GM18519 (cell line): ENCODE data around the gene ST6GALNAC2.

Source experiments
- ATAC-seq: cut with Tn5 transposase; IDR thresholded peaks from one replicate; pipeline ENCODE4 v1.9.1; 2021; ENCODE audit warnings: mild to moderate bottlenecking, moderate library complexity; ENCODE audit not compliant: unreplicated experiment, low FRiP score

Gene ST6GALNAC2

DNA sequence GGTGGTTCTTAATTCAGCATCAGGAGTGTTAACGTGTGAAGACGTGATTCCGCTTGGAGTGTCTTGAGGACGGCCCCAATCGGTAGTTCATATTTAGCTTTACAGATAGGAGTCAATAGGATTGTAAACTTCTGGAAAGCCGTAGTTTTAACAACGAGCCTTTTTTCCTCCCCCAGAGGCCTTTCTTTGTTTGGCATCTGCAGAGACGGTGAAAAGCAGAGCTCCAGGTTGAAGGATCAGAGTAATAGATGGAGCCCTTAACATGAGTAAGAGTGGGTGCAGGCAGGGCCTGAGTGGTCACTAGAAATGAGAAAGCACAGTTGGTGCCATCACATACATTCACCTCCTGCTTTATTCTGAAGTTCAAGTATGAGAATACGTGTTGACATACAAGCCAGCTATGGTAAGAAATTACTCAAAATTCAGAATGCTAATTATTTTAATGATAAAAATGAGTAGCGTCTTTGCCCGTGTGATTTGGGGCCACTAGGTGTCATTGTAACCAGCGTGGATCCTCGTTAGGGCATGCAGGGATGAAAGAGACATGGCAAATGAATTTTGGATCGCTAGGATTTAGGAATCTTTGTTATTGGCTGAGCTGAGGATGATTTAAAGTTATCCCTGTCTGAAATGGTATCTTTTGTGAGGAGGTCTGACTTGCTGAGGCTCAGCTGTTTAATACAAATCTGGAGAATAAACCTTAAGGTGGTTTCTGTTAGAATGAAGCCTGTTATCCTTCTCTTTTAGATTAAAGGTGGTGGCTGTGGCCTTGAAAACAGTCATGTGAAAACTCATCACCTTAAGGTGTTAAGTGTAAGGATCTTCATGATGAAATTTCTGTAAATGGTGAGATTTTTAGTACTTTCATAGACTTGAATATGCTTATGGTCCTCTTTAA, 27.2 kb downstream of the ST6GALNAC2 start:
- no peak for ATAC-seq

DNA sequence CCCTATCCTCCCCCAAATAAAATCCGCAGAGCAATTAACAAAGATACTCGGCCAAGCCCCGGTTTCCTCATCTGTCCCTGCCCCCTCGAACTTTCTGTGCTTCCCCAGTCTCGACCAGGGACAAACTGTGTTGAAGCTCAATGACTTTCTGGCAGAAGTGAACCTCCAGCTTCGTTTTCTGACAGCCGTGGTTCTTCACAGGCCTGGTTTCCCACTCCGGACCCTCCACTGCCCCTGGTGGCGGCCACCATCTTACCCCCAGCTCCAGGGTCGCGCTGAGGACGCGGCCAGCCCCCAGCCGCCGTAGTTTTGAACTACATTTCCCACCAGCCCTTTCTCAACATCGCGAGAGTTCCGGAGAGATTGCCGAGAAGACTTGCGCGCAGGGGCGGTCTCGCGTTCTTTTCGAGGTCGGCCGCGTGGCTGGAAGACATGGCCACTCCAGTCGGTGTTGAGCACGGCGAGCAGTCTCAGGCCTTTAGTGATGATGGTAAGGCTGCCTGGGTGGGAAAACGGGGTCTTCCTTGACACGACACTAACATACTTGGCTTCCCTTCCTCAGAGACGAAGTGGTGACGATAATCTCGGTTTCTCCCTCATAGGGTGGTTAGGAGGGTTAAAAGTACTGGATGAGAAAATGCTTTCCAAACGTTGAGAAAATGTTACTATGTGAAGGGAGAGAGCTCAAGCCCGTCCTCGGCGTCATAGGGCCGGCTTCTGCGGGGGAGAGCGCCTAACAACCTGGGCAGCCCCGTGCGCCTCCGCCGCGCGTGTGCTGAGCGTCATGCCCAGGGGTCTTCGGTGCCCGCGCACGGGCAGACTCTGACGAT, 28.1 kb downstream of the ST6GALNAC2 start:
- peak; percentile 79 for ATAC-seq

DNA sequence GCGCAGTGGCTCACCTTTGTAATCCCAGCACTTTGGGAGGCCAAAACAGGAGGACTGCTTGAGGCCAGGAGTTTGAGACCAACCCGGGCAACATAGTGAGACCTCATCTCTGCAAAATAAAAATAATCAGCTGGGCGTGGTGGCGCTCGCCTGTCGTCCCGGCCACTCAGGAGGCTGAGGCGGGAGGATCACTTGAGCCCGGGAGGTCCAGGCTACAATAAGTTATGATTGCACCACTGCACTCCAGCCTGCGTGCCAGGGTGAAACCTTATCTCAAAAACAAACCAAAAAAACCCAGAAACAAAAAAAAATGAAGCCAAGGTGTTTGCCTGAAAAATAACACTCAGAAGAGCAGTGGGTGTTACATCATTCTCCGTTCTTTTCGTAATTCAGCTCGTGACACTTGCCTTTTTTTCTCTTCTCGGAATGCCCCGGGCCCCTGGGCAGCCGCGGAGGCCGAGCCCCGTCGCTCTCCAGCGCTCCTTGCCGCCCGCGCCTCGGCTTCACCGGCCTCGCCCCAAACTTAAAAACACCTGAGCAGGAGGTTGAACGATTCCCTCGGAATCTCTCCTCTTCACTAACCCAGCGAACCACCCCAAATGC, 28.8 kb downstream of the ST6GALNAC2 start:
- peak; percentile 11 for ATAC-seq

DNA sequence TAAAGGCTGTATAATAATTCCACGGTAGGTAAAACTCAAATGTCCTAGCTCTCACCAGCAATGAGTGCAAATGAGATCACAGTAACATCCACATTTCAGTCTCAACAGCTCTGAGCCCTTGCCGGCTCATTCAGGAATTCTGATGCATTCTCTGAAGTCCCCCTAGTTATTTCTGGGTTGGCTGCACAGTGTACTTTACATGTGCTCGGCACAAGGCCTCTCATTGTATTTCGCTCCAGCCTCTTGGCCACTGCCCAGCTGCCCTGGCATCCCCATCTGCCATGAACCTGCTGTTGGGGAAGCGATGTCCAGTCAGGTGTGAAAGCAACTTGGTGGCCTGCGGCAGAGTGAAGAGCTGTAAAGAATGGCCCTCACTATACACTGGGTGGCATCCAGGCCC, 31.5 kb downstream of the ST6GALNAC2 start:
- ATAC-seq, result no peak

DNA sequence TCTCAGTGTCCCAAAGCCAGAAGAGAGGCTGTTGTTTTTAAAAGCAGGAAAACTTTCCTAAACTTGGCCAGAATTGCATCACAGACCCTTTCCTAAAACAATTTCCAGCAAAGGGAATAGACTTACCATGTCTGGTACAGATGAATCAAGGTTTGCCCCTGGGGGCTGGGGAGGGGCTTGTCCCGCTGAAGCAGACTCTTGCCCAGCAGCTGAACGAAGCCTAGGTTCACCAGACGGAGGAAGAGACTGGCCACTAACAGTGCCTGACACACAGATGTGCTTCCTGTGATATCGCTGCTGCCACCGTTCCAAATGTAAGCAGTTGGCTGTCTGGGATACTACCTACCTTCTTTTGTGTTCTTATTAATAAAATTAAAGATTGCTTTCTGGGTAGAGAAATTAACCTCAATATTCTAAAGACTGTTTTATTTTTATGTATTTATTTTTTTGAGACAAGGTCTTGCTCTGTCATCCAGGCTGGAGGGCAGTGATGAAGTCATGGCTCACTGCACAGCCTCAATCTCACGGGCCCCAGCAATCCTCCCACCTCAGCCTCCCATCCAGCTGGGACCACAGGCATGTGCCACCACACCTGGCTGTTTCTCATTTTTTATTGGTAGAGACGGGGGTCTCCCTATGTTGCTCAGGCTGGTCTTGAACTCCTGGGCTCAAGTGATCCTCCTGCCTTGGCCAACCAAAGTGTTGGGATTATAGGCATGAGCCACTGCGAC, 32.3 kb downstream of the ST6GALNAC2 start:
- no peak for ATAC-seq

DNA sequence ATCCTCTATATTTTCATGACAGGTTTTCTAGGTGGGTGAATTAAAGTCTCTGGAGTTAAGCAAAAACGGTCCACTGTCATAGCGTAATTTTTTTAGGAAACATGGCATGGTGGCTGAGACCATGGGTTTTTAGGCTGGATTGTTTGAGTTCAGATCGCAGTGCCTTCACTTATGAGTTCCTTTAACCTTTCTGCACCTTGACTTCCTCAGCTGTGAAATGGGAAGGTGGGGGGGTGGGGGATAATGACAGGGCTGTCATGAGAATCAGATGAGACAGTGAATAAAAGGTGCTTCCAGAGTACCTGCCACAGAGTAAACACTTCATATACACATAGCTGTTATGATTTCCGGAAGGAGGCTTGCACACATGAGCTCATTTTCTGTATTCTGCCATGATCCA, 34.0 kb downstream of the ST6GALNAC2 start:
- ATAC-seq, result no peak

DNA sequence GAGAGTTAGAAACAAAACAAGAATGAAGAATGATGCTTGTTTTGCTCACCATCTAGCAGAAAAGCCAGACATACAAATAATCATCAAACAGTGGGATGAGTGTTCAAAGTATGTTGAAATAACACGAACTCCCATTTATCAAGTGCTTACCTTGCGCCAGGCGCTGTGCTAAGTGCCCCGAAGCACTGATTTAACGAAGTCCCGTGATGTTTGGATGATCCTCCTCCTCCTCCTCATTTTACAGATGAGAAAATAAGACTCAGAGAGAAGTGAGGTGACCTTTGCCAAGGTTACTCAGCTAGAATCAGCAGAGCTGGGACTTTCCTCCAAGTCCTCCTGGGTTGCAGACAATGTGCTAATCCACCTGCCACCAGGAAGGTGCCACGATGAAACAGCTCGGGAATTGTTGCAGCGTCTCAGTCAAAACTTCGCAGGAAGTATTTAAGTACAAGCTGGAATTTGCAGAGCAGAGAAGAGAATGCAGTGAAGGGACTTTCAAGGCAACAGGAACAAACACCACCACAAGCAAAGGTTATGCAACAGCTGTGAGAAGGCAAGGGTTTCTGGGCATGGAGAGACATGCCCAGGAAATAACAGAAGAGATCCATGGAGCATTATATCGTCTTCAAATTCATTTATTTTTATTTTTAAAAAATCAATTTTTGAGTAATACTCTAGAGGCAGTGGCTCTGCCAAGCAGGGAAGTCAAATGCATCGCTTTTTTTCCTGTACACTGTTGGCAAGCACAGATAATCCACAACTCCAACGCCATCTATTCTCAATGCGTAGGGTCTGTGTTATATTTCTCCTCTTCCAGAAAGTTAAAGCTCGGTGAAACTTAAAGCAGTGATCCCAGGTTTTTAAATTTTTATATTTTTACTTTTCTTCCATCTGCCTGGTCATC, 34.7 kb downstream of the ST6GALNAC2 start:
- ATAC-seq, result no peak

DNA sequence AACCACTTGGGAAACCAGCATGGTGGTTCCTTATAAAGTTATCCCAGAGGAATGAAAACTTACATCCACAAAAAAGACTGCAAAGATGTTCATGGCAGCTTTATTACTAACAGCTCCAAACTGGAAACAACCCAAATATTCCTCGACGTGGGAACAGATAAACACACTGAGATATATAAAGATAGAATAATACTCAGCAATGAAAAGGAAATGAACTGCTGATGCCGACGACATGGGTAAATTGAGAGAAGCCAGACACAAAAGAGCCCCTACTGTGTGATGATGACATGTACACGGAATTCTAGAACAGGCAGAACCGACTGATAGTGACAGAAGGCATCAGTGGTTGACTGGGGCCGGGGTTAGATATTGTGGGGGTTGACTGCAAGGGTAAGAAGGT, 36.1 kb downstream of the ST6GALNAC2 start:
- no peak for ATAC-seq

DNA sequence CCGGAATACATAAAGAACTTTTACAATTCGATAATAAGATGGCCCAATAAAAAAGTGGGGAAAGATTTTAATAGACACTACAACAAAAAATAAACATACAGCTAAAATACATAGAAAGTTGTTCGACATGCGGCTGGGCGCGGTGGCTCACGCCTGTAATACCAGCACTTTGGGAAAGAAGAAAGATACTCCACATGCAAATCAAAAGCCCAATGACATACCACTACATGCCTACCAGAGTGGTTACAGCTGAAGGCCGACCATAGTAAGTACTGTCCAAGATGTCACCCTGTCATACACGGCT, 36.5 kb downstream of the ST6GALNAC2 start:
- ATAC-seq, result no peak

DNA sequence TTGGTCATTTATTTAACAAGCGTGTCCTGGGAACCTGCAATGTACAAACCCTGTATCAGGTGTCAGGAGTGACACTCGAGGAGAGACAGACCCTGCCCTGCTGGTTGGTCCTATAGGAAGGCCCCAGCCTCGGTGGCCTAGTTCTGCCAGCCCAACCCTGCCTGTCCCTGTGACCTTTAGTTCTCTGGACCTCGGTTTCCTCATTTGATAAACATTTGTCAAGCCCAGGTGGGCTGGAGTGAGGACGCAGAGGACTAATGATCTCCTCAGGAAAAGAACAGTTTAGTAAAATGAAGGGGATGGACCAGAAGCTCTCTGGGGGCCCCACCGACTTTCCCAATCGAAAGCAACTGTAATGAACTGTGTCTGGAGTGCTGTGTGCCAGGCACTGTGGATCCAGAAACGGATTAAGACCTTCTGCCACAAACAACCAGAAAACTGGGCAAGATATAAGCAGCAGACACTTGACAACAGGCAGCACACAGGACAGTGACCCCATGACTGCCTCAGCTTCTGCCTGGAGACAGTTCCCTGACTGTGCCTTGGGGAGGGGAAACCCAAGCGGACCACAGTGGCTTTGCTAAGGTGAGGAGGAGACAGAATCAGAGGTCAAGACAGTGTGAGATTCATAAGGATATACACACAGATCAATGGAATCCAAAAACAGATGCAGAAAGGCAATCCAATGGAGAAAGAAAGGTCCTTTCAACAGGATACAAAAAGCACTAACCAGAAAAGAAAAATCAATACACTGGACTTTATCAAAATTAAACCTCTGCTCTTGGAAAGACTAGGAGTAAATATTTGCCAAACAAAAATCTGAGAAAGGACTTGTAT, 37.1 kb downstream of the ST6GALNAC2 start:
- ATAC-seq, result no peak

DNA sequence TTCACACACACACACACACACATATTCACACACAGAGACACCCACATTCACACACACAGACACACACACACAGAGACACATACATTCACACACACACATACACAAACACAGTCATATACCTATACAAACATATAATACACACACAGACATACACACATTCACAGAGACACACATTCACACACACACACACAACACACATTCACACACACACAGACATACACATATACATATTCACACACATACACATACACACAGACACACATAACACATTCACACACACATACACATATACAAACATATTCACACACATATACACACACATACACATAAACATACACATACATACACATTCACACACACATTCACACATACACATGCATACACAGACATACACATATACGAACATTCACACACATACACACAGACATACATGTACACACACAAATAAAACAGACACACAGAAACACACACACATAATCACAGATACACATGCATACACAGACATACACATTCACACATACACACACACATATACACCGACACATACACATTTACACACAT, 37.9 kb downstream of the ST6GALNAC2 start:
- ATAC-seq, result no peak

DNA sequence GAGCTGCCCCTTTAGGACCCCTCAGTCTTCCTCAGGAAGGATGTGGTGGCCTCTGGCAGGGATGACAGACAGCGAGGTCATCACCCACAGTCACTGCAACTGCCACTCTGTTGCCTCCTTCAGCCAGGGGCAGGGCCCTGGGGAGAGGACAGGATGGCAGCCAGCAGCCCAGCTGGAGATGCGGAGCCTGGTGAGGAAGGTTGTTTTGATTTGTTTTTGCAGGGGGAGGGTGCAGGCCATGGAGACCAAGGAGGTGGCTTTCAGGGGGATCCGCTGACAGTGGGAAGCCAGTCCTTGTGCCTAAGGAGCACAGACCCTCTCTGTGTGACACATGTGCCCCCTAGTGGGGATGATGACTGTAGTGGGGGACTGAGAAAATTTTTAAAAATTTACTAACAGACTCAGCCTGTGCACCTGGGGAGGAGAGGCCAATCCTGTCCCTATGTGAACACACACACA, 38.4 kb downstream of the ST6GALNAC2 start:
- ATAC-seq, result no peak

DNA sequence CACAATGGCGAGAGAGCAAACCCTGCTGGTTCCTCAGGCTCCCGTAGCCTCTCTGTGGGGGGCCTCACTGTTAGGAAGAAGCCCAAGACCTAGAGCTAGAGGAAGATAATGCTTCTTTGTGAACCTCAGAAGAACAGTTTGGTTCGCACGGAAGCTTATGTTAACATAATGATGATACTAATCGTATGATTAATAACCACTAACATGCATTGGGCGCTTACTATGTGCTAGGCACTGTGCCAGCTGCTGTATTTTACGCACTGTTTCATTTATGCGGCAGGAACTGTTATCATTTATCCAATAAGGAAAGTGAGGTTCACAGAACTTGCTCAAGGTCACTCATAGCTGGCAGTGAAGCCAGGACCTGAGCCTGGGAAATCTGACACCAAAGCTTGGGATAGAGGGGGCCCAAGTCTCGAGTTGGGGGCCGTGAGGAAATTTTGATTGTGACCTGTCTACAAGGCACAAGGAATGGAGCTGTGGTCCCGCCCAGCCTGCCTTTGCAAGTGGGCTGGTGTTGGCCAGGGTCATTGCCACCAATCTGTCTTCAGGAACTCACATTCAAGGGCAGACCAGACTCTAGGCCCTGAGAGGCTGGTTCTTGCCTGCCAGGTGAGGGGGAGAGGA, 39.0 kb downstream of the ST6GALNAC2 start:
- ATAC-seq, result no peak

DNA sequence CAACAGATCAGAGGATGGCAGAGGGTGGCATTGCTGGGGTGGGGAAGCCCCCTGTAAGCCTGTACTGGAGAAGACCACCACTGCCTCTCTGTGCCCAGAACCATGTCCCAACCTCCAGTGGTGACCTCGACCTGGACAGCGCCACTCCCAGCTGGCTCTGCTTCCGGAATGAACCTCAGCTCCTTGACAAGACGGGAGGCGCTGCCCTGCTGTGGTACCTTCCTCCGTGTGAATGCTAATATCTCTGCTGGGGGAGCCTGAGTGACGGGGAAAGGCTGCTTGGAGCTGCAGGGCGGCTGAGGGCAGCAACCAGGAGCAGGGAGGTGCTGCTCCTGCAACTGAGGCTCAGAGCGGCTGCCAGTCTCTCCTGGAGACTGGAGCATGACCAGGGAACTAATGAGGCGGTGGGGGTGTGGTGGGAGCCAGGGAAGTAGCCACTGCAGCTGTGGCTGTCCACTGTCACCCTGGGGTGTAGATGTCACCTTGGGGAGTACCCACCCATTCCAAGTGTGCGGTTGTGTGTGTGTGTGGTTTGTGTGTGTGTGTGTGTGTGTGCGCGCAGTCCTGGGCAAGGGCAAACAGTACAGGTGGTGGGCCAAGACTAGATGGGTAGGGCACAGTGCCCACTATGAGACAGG, 39.6 kb downstream of the ST6GALNAC2 start:
- ATAC-seq, result no peak

DNA sequence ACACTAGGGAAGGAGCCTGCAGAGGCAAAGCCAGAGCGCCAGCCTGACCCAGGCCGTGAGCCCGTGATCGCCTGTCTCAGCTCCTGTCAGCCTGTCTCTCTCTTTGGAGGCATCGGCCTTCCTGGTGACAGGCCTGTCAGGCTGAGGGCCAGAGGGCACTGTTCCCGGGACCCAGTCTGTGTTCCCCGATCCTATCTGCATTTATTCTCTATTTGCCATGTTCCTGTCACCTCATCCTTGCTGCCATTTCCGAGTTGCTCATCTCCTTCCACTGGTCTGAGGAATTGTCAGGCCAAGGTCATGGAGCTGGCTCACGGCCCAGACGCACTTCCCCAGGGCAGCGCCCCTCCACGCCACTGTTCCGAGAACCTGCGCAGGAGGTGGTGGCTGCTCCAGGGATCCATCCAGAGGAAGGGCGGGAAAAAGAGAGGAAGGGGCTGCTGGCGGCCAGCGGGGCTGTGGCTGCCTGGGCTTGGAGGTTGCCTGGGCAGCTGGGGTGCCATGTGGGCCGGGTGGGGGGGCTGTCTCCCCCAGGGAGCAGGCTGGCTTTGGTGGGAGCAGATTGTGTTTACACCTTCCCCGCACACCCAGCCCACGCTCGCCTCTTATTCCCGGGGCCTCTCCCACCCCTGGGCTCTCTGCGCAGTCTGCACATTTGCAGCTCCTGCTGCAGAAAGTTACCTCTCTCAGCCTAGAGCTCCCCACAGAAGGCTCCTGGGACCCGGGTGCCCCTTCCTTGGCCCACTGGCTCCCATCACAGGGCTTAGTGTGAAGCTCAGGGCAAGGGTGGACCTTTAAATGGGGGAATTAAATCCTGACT, 40.9 kb downstream of the ST6GALNAC2 start:
- ATAC-seq, result no peak

DNA sequence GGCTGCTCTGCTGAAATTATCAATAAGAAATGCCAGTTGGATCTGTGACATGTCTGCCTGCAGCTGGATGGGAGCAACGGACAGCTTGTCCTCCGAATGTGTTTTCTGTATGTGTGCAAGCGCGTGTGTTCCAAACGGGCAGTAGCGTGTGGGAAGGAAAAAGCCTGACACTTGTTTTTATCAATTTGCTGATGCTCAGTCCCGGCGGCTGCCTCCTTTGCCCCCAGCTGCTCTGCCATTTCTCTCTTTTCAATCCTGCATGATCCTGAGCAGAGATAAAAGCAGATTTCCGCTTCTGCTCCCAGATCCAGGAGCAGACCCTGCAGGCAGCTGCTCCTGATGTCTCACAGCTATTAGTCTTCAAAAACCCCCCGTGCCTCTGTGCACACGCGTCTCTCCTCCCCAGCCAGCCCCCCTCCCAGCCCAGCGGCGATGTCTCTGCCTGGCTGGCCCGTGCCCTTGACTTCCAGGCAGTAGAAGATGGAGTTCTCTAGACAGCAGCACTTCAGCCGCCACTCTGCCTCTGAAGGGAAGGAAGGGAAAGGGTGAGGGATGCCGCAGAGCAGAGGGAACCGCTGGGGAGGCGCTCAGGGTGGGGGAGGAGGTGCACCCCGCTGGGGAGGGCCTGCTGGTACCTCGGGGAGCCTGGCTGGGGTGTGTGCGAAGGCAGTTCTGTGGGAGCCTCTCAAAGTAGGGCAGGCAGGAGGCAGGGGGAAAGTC, 41.7 kb downstream of the ST6GALNAC2 start:
- ATAC-seq, result no peak
